Astrocyte of the spinal cord (primary cell): ENCODE measurements around the gene DTWD1.
"Not testable (repeated sequence)": the region's sequence is repeated elsewhere in the genome, so short reads cannot be mapped to it uniquely, and the experiment has no call there.

Experiments used
- DNase-seq: peaks from one replicate; pipeline ENCODE4 v3.0.0; 2011; ENCODE audit warnings: low read depth, low spot score
- H3K4me3 ChIP-seq: 2 replicates; pipeline ENCODE4 v1.5.1; 2011; ENCODE audit warnings: low read depth, mild to moderate bottlenecking, low read length, moderate library complexity
- in situ Hi-C: cut with HindIII; loops from 2 replicates; pipeline ENCODE4 v1.10.0; 2017; ENCODE audit warnings: low sequenced_read_pairs
- TF ChIP-seq, protein P1 (sequence below): IDR thresholded peaks from 2 replicates; pipeline ENCODE4 v1.5.1; 2012; ENCODE audit warnings: low read depth, mild to moderate bottlenecking, low read length, inconsistent platforms

The DTWD1 gene

DNA sequence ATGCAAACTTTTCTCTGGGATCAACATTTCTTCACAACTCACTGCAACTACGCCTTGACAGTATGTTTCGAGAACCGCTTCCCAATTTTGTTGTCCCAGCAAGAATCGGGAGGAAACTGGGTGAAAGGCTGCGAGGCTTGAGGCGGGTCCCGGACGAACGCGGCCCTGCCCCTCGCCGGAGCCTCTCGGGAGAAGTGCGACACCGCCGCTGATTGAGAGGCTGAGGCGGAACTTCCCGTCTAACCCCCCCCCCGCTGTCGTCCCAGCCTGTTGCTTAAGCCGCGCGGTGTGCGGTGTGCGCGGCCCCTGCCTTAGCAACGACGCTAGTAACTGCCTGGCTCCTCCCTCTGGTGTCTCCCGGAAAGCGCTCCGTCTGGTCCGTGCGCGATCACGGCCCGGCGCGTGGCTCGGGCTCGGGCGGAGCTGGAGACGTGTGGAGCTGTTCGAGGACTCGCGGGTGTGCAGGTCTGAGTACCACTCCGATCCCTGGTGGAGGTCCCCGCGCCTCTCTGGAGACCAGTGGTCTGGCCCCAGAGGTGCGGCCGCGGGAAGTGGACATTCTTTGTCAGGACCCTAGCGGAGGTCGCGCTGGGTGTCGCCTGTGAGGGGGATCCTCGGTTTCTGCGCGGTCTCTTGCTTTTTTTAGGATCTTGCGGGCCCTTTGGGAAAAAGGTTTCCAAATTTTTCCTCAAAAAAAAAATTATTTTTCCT is at the start of gene DTWD1, which contains the start of gene FAM227B:
DTWD1 (plus strand) TSS at position 391 of the 711 bp plus-strand sequence. CDS start 4,120 bp downstream, outside the sequence.
FAM227B (minus strand) TSS at position 161 of the 711 bp plus-strand sequence. CDS start 5,647 bp downstream, outside the sequence.
- TF ChIP-seq, protein P1, sequence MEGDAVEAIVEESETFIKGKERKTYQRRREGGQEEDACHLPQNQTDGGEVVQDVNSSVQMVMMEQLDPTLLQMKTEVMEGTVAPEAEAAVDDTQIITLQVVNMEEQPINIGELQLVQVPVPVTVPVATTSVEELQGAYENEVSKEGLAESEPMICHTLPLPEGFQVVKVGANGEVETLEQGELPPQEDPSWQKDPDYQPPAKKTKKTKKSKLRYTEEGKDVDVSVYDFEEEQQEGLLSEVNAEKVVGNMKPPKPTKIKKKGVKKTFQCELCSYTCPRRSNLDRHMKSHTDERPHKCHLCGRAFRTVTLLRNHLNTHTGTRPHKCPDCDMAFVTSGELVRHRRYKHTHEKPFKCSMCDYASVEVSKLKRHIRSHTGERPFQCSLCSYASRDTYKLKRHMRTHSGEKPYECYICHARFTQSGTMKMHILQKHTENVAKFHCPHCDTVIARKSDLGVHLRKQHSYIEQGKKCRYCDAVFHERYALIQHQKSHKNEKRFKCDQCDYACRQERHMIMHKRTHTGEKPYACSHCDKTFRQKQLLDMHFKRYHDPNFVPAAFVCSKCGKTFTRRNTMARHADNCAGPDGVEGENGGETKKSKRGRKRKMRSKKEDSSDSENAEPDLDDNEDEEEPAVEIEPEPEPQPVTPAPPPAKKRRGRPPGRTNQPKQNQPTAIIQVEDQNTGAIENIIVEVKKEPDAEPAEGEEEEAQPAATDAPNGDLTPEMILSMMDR, result no peak
- peak within 1 kb of the TSS; percentile 89 for H3K4me3 ChIP-seq
- DNase-seq, result peak; percentile 99
- in situ Hi-C loops, result no loop called here

GRCh38 chr15:49573421-49573820 is 47.4 kb upstream of the DTWD1 start:
- in situ Hi-C loops, result no loop called here
- DNase-seq, result no peak
- TF ChIP-seq, protein P1, result no peak
- H3K4me3 ChIP-seq, result no peak overlapping the region

DNA sequence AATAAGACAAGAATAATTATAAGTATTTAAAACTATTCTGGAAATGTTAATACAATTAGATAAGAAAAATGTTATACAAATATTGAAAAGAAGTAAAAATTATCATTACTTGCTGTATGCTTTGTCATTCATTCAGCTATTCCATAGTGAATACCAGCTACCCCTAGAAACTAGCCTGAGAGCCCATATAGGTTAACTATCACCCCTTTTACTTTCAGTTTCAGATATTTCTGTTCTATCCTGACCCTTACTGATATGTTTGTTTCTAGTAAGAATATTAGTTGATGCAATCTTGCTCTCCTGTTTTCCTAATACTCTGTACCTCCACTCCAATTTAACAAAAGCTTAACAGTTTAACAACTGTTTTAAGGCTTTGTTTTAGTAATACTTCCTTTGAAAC is 31.8 kb upstream of the DTWD1 start:
- TF ChIP-seq, protein P1, result no peak
- no peak for DNase-seq
- H3K4me3 ChIP-seq, result no peak overlapping the region
- in situ Hi-C loops, result no loop called here

DNA sequence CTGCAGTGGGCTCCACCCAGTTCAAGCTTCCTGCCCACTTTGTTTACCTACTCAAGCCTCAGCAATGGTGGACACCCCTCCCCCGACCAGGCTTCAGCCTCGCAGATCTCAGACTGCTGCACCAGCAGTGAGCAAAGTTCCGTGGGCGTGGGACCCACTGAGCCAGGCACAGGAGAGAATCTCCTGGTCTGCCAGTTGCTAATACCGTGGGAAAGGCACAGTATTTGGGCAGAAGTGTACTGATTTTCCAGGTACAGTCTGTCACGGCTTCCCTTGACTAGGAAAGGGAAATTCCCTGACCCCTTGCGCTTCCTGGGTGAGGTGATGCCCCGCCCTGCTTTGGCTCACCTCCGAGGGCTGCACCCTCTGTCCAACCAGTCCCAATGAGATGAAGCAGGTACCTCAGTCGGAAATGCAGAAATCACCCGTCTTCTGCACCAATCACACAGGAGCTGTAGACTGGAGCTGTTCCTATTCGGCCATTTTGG is 28.0 kb upstream of the DTWD1 start:
- DNase-seq, in situ Hi-C loops, H3K4me3 ChIP-seq: not testable (repeated sequence)

GRCh38 chr15:49604625-49605409 is 16.0 kb upstream of the DTWD1 start:
- TF ChIP-seq, protein P1, result no peak
- in situ Hi-C loops, result no loop called here
- DNase-seq, result no peak
- no peak overlapping the region for H3K4me3 ChIP-seq

DNA sequence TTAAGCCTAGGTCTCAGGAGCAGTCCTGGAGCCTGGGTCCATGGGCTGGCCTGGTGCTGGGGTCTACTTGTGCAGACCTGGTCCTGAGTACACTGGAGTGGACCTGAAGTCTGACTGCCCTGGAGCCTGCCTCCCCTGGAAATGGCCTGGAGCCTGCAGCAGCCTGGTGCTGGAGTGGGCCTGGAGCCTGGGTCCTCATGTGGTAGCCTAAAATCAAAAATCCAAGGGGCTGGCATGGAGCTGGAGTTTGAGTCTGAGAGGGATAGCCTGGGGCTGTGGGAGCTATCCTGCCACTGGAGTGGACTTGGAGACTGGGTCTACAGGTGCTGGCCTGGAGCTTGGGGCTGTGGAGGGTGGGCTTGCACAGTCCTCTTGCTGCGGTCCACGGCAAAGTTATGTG is 15.3 kb upstream of the DTWD1 start:
- no peak overlapping the region for H3K4me3 ChIP-seq
- DNase-seq, result no peak
- in situ Hi-C loops, result no loop called here
- TF ChIP-seq, protein P1, result no peak

DNA sequence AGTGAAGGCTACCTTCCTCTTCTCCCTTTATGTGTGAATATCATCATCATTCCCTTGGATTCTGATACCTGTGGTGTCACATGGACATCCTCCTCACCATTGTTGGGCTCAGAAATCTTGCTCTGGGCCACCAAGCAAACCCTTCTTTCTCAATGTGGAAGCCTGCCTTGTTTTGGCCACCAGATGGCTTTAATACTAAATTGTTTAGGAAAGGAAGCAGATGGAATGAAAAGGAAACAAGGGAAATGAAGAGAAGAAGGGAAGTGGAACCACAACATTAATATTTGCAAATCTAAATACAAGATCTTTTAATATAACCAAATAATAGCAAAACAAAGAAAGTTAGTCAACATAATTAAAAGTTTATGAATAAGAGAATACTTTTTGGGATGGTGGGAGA is 14.3 kb upstream of the DTWD1 start:
- TF ChIP-seq, protein P1, result no peak
- in situ Hi-C loops, result no loop called here
- no peak overlapping the region for H3K4me3 ChIP-seq
- DNase-seq, result no peak
